ENCODE data around the gene CDCA5.

Gene CDCA5

DNA sequence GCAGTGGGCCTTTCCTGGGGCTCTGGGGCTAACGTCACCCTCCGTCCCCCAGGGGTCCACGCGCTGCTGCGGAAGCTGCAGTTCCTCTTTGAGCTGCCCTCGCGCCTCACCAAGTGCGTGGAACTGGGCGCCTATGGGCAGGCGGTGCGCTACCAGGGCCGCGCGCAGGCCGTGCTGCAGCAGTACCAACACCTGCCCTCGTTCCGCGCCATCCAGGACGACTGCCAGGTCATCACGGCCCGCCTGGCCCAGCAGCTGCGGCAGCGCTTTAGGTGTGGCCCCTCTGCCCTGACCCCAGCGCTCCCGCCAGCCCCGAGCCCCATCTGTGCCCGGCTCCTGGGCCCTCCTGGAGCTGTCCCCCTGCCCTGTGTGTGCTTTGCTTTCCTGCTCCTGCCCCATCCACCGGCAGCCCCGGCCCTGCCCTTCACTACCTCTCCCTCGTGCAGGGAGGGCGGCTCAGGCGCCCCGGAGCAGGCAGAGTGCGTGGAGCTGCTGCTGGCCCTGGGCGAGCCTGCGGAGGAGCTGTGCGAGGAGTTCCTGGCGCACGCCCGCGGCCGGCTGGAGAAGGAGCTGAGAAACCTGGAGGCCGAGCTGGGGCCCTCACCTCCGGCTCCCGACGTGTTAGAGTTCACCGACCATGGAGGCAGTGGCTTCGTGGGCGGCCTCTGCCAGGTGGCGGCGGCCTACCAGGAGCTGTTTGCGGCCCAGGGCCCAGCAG is 24.1 kb upstream of the CDCA5 start:
- ChIA-PET POLR2A (ENCODE audit: low non-redundant PET) (interaction anchor here (0.5 kb wide), 1 partner anchor 154 kb away, joined by 3 read pairs; no protein-coding TSS in a partner anchor), CTCF (interaction anchor here (0.5 to 1.1 kb wide), 4 partner anchors 10 to 393 kb away, joined by 3 read pairs; partner anchors contain the start of gene EHD1)
- H3K27ac ChIP-seq: no peak overlapping the region
- TF ChIP-seq, protein P1, sequence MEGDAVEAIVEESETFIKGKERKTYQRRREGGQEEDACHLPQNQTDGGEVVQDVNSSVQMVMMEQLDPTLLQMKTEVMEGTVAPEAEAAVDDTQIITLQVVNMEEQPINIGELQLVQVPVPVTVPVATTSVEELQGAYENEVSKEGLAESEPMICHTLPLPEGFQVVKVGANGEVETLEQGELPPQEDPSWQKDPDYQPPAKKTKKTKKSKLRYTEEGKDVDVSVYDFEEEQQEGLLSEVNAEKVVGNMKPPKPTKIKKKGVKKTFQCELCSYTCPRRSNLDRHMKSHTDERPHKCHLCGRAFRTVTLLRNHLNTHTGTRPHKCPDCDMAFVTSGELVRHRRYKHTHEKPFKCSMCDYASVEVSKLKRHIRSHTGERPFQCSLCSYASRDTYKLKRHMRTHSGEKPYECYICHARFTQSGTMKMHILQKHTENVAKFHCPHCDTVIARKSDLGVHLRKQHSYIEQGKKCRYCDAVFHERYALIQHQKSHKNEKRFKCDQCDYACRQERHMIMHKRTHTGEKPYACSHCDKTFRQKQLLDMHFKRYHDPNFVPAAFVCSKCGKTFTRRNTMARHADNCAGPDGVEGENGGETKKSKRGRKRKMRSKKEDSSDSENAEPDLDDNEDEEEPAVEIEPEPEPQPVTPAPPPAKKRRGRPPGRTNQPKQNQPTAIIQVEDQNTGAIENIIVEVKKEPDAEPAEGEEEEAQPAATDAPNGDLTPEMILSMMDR (conservative IDR thresholded peaks at IDR 0.05; ENCODE audit: low read depth): no peak
- no peak for DNase-seq (ENCODE audit: low spot score)

DNA sequence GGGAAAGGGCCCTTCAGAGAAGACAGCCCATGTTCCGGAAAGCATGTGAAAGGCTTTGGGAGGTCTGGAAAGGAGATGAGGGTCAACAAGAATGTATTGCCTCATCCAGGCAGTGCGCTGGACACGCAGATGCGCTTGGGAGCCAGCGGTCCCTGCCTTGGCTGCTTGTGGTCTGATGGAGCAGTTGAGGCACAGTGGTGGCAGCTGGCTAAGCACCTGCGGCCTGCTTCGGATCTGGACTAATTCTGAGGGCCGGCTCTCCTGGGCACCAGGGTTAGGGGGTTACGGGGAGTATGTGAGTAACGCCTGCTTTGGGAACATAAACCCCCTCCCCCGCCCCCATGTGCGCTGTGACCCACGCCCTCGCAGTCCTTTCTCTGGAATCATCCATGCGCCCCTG is 23.2 kb upstream of the CDCA5 start:
- DNase-seq (ENCODE audit: low spot score): no peak
- H3K27ac ChIP-seq: no peak overlapping the region
- TF ChIP-seq, protein P1 (conservative IDR thresholded peaks at IDR 0.05; ENCODE audit: low read depth): no peak
- ChIA-PET POLR2A (ENCODE audit: low non-redundant PET) (no interaction called here), CTCF (no interaction called here)

DNA sequence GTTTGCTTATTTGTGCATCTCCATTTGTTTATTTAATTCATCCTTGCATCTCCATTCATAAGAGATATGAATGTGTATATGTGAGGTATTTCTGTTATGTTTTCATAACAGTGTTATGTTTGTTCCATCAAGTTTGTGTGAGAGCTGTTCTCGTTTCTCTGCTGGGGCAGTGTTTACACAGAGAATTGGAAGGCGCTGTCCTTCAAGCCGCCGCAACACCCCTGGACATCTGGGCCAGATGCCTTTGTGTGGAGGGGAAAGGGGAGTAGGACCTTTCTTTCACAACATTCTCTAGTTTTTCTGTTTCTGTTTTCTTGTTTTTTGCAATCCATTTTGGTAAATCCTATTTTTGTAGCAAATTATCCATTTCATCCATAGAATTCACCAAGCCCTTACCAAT is 20.8 kb upstream of the CDCA5 start:
- no peak for DNase-seq (ENCODE audit: low spot score)
- H3K27ac ChIP-seq: no peak overlapping the region
- ChIA-PET POLR2A (ENCODE audit: low non-redundant PET) (no interaction called here), CTCF (interaction anchor here (0.6 to 0.7 kb wide), 3 partner anchors 15 to 98 kb away, joined by 3 read pairs; partner anchors contain the start of gene FAU)
- TF ChIP-seq, protein P1 (conservative IDR thresholded peaks at IDR 0.05; ENCODE audit: low read depth): no peak

DNA sequence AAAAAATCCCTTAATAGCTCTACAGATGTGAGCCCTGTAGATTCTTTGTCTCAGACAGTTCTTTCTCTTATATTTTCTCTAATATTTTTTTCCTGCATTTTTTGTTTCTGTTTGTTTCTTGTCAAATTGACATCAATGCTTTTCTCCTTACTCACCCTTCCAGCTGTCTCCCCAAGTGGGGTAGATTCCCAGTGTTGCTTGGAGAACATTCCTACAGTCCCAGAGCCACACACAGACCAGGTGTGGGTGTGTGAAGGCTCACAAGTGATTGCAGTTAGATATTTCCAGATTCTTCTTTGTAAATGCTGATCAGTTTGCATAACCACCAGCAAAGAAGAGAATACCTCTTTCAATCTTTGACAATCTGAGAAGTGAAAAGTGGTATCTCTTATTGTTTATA is 19.6 kb upstream of the CDCA5 start:
- CTCF ChIA-PET: interaction anchor here (0.6 to 1.0 kb wide), 5 partner anchors 8 to 112 kb away, joined by 3 to 5 read pairs (median 3); partner anchors contain the start of genes SNX15 and TM7SF2
- H3K27ac ChIP-seq: no peak overlapping the region
- POLR2A ChIA-PET (ENCODE audit: low non-redundant PET): no interaction called here

DNA sequence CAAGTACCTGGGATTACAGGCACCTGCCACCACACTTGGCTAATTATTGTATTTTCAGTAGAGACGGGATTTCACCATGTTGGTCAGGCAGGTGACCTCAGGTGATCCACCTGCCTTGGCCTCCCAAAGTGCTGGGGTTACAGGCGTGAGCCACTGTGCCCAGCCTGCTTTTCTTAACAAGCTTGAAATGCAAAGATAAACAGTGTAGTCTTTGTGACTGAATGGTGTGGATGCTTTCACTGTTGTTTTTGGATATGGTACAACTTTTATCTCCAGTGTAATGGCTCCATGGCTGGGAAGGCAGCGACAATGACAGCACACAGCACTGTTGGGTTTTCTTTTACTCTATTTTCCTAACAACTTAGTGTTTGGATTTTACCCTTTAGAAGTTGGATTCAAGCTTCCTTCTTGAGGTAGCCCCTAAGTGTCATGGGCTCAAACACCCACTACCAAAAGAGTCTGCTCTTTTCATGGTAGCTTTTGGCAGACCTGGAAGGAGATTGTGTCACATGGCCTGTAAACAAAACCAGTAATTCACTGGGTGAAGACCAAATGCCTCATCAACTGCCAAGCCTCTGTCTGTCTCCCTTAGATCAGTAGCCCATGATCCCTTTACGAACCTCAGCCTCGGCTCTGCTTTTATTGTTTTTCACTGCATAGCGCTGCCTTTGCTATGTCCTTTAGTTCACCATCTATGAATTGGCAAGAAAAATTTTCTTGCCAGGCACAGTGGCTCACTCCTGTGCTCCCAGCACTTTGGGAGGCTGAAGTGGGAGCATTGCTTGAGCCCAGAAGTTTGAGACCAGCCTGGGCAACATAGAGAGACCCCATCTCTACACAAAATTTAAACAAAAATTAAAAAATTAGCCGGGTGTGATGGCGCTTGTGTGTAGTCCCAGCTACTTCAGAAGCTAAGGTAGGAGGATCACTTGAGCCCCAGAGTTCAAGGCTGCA is 18.6 kb upstream of the CDCA5 start:
- TF ChIP-seq, protein P1 (conservative IDR thresholded peaks at IDR 0.05; ENCODE audit: low read depth): no peak
- H3K27ac ChIP-seq: no peak overlapping the region
- ChIA-PET CTCF (interaction anchor here (0.6 to 2.0 kb wide), 4 partner anchors 8 to 300 kb away, joined by 3 to 10 read pairs (median 4); partner anchors contain the start of gene TM7SF2), POLR2A (ENCODE audit: low non-redundant PET) (interaction anchor here (0.7 kb wide), 1 partner anchor 257 kb away, joined by 3 read pairs; no protein-coding TSS in a partner anchor)
- no peak for DNase-seq (ENCODE audit: low spot score)

More for the DNA sequence above, 19.6 kb upstream of the CDCA5 start:
- no peak for DNase-seq (ENCODE audit: low spot score)
- TF ChIP-seq, protein P1 (conservative IDR thresholded peaks at IDR 0.05; ENCODE audit: low read depth): no peak
